SK-N-SH treated with all-trans-retinoic acid at 6 μM for 48 hours (cell line): ENCODE results near the gene LAMA3.

Experiments used
- ATAC-seq: fragments of 200-7000 bp; cut with Tn5 transposase; 3 replicates; pipeline ENCODE4 v1.9.1; 2020; ENCODE audit warnings: mild to moderate bottlenecking, moderate library complexity
- BACH2 ChIP-seq: fragments of 250-450 bp; sonication (Bioruptor Pico); IDR thresholded peaks from 2 replicates; pipeline ENCODE4 v1.9.0; 2021; ENCODE audit warnings: mild to moderate bottlenecking, borderline replicate concordance
- CSDC2 ChIP-seq: fragments of 250-450 bp; sonication (Bioruptor Pico); IDR thresholded peaks from 2 replicates; pipeline ENCODE4 v1.5.0; 2020; ENCODE audit warnings: mild to moderate bottlenecking, moderate library complexity
- ESRRG ChIP-seq: fragments of 250-450 bp; sonication (Bioruptor Pico); IDR thresholded peaks from 2 replicates; pipeline ENCODE4 v1.6.1; 2021; ENCODE audit warnings: mild to moderate bottlenecking
- GLIS3 ChIP-seq: fragments of 250-450 bp; sonication (Bioruptor Pico); IDR thresholded peaks from 2 replicates; pipeline ENCODE4 v1.5.0; 2020; ENCODE audit warnings: mild to moderate bottlenecking, moderate library complexity
- ISL1 ChIP-seq: fragments of 250-450 bp; sonication (Bioruptor Pico); IDR thresholded peaks from 2 replicates; pipeline ENCODE4 v2.1.2; 2022; ENCODE audit warnings: mild to moderate bottlenecking, moderate library complexity
- PPARA ChIP-seq: fragments of 250-450 bp; sonication (Bioruptor Pico); IDR thresholded peaks from 2 replicates; pipeline ENCODE4 v1.5.0; 2020; ENCODE audit warnings: mild to moderate bottlenecking, borderline replicate concordance
- RARB ChIP-seq: fragments of 250-450 bp; sonication (Bioruptor Pico); IDR thresholded peaks from 2 replicates; pipeline ENCODE4 v1.8.0; 2021; ENCODE audit warnings: mild to moderate bottlenecking, moderate library complexity
- SNAI2 ChIP-seq: fragments of 250-450 bp; sonication (Bioruptor Pico); IDR thresholded peaks from 2 replicates; pipeline ENCODE4 v1.5.0; 2020; ENCODE audit warnings: mild to moderate bottlenecking, moderate library complexity
- TCF4 ChIP-seq: fragments of 250-450 bp; sonication (Bioruptor Pico); IDR thresholded peaks from 2 replicates; pipeline ENCODE4 v1.8.0; 2021; ENCODE audit warnings: mild to moderate bottlenecking, moderate library complexity, borderline replicate concordance
- ZC3H10 ChIP-seq: fragments of 250-450 bp; sonication (Bioruptor Pico); IDR thresholded peaks from 2 replicates; pipeline ENCODE4 v1.5.1; 2021; ENCODE audit warnings: mild to moderate bottlenecking, moderate library complexity
- ZFP3 ChIP-seq: fragments of 250-450 bp; sonication (Bioruptor Pico); IDR thresholded peaks from 2 replicates; pipeline ENCODE4 v1.5.0; 2020; ENCODE audit warnings: mild to moderate bottlenecking, moderate library complexity
- ZFP30 ChIP-seq: fragments of 450-650 bp; formaldehyde crosslinking; IDR thresholded peaks from 2 replicates; pipeline ENCODE4 v1.5.0; 2022; ENCODE audit warnings: mild to moderate bottlenecking, moderate library complexity
- ZNF565 ChIP-seq: fragments of 450-650 bp; formaldehyde crosslinking; conservative IDR thresholded peaks from 2 replicates; pipeline ENCODE4 v1.5.0; 2020; ENCODE audit warnings: low read depth, mild to moderate bottlenecking, moderate library complexity
- ZNF70 ChIP-seq: fragments of 450-650 bp; formaldehyde crosslinking; IDR thresholded peaks from 2 replicates; pipeline ENCODE4 v1.5.0; 2020; ENCODE audit warnings: mild to moderate bottlenecking, moderate library complexity
- ZNF8 ChIP-seq: fragments of 450-650 bp; formaldehyde crosslinking; IDR thresholded peaks from 2 replicates; pipeline ENCODE4 v1.5.0; 2020; ENCODE audit warnings: mild to moderate bottlenecking, moderate library complexity
- TF ChIP-seq, protein P1 (sequence below): fragments of 250-450 bp; sonication (Bioruptor Pico); IDR thresholded peaks from 2 replicates; pipeline ENCODE4 v1.5.0; 2020; ENCODE audit warnings: mild to moderate bottlenecking, moderate library complexity
- TF ChIP-seq, protein P2 (sequence below): fragments of 250-450 bp; sonication (Bioruptor Pico); IDR thresholded peaks from 2 replicates; pipeline ENCODE4 v1.8.0; 2021; ENCODE audit warnings: low read depth, mild to moderate bottlenecking, moderate library complexity, borderline replicate concordance
- TF ChIP-seq, protein P3 (sequence below): fragments of 250-450 bp; sonication (Bioruptor Pico); IDR thresholded peaks from 2 replicates; pipeline ENCODE4 v1.5.1; 2021; ENCODE audit warnings: mild to moderate bottlenecking, moderate library complexity
- TF ChIP-seq, protein P4 (sequence below): fragments of 250-450 bp; sonication (Bioruptor Pico); IDR thresholded peaks from 2 replicates; pipeline ENCODE4 v1.8.0; 2020; ENCODE audit warnings: mild to moderate bottlenecking, moderate library complexity, borderline replicate concordance
- TF ChIP-seq, protein P5 (sequence below): fragments of 250-450 bp; sonication (Bioruptor Pico); IDR thresholded peaks from 2 replicates; pipeline ENCODE4 v1.5.1; 2020; ENCODE audit warnings: low read depth, mild to moderate bottlenecking, moderate library complexity

The LAMA3 gene

DNA sequence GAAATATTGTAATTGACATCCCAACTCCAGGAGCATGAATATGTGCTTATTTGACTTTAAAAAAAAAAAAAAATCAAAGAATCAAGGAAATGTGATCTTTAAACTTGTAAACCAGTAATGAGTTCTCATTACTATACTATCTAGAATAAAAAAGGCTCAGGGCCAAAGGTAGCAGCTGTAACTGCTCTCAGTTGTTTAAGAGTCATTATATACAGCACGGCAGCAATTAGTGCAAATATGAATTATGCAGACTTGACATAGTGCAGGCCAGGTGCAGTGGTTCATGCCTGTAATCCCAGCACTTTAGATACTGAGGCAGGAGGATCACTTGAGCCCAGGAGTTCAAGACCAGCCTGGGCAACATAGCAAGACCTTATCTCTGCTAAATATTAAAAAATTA, 199.6 kb downstream of the LAMA3 start (continued):
- TF ChIP-seq, protein P1, sequence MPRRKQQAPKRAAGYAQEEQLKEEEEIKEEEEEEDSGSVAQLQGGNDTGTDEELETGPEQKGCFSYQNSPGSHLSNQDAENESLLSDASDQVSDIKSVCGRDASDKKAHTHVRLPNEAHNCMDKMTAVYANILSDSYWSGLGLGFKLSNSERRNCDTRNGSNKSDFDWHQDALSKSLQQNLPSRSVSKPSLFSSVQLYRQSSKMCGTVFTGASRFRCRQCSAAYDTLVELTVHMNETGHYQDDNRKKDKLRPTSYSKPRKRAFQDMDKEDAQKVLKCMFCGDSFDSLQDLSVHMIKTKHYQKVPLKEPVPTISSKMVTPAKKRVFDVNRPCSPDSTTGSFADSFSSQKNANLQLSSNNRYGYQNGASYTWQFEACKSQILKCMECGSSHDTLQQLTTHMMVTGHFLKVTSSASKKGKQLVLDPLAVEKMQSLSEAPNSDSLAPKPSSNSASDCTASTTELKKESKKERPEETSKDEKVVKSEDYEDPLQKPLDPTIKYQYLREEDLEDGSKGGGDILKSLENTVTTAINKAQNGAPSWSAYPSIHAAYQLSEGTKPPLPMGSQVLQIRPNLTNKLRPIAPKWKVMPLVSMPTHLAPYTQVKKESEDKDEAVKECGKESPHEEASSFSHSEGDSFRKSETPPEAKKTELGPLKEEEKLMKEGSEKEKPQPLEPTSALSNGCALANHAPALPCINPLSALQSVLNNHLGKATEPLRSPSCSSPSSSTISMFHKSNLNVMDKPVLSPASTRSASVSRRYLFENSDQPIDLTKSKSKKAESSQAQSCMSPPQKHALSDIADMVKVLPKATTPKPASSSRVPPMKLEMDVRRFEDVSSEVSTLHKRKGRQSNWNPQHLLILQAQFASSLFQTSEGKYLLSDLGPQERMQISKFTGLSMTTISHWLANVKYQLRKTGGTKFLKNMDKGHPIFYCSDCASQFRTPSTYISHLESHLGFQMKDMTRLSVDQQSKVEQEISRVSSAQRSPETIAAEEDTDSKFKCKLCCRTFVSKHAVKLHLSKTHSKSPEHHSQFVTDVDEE (CRISPR knock-in tag) = no peak
- TF ChIP-seq GLIS3 (CRISPR knock-in tag) (no peak), CSDC2 (no peak)

DNA sequence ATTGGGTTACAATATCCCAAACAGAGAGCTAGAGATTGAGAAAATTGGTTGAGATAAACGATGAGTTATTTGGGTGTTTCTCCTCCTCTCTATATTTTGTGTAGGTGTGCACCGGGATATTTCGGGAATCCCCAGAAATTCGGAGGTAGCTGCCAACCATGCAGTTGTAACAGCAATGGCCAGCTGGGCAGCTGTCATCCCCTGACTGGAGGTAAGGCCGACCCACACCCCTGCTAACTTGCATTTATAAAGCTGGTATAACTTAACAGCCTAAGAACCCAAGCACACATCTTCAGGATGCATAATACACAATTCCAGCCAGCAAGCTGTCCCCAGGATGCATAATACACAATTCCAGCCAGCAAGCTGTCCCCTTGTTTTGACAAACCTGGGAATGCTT, 200.7 kb downstream of the LAMA3 start:
- peak; percentile 32; the same call in 1 of the 3 replicates for ATAC-seq
- TF ChIP-seq TCF4 (CRISPR knock-in tag) (no peak), ZFP30 (no peak), CSDC2 (no peak), GLIS3 (CRISPR knock-in tag) (no peak), ZC3H10 (CRISPR knock-in tag) (no peak), ZNF8 (CRISPR knock-in tag) (no peak), ZNF70 (CRISPR knock-in tag) (no peak), PPARA (no peak), ZFP3 (CRISPR knock-in tag) (no peak), ISL1 (CRISPR knock-in tag) (no peak), RARB (CRISPR knock-in tag) (no peak), SNAI2 (no peak), ZNF565 (no peak), ESRRG (CRISPR knock-in tag) (no peak), BACH2 (CRISPR knock-in tag) (no peak)
- TF ChIP-seq, protein P2, sequence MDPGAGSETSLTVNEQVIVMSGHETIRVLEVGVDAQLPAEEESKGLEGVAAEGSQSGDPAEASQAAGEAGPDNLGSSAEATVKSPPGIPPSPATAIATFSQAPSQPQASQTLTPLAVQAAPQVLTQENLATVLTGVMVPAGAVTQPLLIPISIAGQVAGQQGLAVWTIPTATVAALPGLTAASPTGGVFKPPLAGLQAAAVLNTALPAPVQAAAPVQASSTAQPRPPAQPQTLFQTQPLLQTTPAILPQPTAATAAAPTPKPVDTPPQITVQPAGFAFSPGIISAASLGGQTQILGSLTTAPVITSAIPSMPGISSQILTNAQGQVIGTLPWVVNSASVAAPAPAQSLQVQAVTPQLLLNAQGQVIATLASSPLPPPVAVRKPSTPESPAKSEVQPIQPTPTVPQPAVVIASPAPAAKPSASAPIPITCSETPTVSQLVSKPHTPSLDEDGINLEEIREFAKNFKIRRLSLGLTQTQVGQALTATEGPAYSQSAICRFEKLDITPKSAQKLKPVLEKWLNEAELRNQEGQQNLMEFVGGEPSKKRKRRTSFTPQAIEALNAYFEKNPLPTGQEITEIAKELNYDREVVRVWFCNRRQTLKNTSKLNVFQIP (CRISPR knock-in tag) = no peak
- TF ChIP-seq, protein P3, sequence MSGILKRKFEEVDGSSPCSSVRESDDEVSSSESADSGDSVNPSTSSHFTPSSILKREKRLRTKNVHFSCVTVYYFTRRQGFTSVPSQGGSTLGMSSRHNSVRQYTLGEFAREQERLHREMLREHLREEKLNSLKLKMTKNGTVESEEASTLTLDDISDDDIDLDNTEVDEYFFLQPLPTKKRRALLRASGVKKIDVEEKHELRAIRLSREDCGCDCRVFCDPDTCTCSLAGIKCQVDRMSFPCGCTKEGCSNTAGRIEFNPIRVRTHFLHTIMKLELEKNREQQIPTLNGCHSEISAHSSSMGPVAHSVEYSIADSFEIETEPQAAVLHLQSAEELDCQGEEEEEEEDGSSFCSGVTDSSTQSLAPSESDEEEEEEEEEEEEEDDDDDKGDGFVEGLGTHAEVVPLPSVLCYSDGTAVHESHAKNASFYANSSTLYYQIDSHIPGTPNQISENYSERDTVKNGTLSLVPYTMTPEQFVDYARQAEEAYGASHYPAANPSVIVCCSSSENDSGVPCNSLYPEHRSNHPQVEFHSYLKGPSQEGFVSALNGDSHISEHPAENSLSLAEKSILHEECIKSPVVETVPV (CRISPR knock-in tag) = no peak
- TF ChIP-seq, protein P4, sequence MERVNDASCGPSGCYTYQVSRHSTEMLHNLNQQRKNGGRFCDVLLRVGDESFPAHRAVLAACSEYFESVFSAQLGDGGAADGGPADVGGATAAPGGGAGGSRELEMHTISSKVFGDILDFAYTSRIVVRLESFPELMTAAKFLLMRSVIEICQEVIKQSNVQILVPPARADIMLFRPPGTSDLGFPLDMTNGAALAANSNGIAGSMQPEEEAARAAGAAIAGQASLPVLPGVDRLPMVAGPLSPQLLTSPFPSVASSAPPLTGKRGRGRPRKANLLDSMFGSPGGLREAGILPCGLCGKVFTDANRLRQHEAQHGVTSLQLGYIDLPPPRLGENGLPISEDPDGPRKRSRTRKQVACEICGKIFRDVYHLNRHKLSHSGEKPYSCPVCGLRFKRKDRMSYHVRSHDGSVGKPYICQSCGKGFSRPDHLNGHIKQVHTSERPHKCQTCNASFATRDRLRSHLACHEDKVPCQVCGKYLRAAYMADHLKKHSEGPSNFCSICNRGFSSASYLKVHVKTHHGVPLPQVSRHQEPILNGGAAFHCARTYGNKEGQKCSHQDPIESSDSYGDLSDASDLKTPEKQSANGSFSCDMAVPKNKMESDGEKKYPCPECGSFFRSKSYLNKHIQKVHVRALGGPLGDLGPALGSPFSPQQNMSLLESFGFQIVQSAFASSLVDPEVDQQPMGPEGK (CRISPR knock-in tag) = no peak
- TF ChIP-seq, protein P1 (CRISPR knock-in tag) = no peak
- TF ChIP-seq, protein P5, sequence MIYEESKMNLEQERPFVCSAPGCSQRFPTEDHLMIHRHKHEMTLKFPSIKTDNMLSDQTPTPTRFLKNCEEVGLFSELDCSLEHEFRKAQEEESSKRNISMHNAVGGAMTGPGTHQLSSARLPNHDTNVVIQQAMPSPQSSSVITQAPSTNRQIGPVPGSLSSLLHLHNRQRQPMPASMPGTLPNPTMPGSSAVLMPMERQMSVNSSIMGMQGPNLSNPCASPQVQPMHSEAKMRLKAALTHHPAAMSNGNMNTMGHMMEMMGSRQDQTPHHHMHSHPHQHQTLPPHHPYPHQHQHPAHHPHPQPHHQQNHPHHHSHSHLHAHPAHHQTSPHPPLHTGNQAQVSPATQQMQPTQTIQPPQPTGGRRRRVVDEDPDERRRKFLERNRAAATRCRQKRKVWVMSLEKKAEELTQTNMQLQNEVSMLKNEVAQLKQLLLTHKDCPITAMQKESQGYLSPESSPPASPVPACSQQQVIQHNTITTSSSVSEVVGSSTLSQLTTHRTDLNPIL (CRISPR knock-in tag) = no peak
